Hepatocyte (in vitro differentiated cells): ENCODE results near the gene CAMK2G. TPM values are rescaled to one million over a fixed set of nuclear protein-coding genes. Genes with fewer than 3 reads are reported as not detected.

Source experiments
- DNase-seq: peaks from one replicate; pipeline ENCODE4 v3.0.0-alpha.2; 2016; ENCODE audit warnings: low spot score
- H2AFZ ChIP-seq: fragments of 200-600 bp; sonication (generic); 2 replicates; pipeline ENCODE4 v1.6.0; 2016; ENCODE audit warnings: antibody characterized with exemption, mild to moderate bottlenecking
- H3K27ac ChIP-seq: fragments of 200-600 bp; sonication (generic); 2 replicates; pipeline ENCODE4 v1.5.1; 2016; ENCODE audit warnings: mild to moderate bottlenecking
- H3K27me3 ChIP-seq: fragments of 200-600 bp; sonication (generic); 2 replicates; pipeline ENCODE4 v1.6.1; 2016
- H3K36me3 ChIP-seq: fragments of 200-600 bp; sonication (generic); replicated peaks from 2 replicates; pipeline ENCODE4 v1.5.1; 2016; ENCODE audit warnings: low read depth; ENCODE audit not compliant: insufficient read depth
- H3K4me1 ChIP-seq: fragments of 200-600 bp; sonication (generic); 2 replicates; pipeline ENCODE4 v1.5.1; 2016; ENCODE audit warnings: mild to moderate bottlenecking, moderate library complexity; ENCODE audit not compliant: insufficient read depth
- H3K4me2 ChIP-seq: fragments of 200-600 bp; sonication (generic); 2 replicates; pipeline ENCODE4 v1.6.0; 2016
- H3K4me3 ChIP-seq: fragments of 200-600 bp; sonication (generic); 2 replicates; pipeline ENCODE4 v1.5.1; 2016; ENCODE audit warnings: mild to moderate bottlenecking
- H3K79me2 ChIP-seq: fragments of 200-600 bp; sonication (generic); 2 replicates; pipeline ENCODE4 v1.6.0; 2017; ENCODE audit warnings: mild to moderate bottlenecking
- H3K9me2 ChIP-seq: fragments of 200-600 bp; sonication (generic); replicated peaks from 2 replicates; pipeline ENCODE4 v1.6.0; 2017; ENCODE audit warnings: mild to moderate bottlenecking; ENCODE audit not compliant: insufficient read depth
- H3K9me3 ChIP-seq: fragments of 200-600 bp; sonication (generic); 2 replicates; pipeline ENCODE4 v1.5.1; 2016; ENCODE audit warnings: low read depth, mild to moderate bottlenecking
- H4K20me1 ChIP-seq: fragments of 200-600 bp; sonication (generic); 2 replicates; pipeline ENCODE4 v1.6.0; 2016; ENCODE audit warnings: mild to moderate bottlenecking; ENCODE audit not compliant: insufficient read depth, poor library complexity, severe bottlenecking
- CTCF ChIP-seq: fragments of 200-600 bp; sonication (generic); IDR thresholded peaks from 2 replicates; pipeline ENCODE4 v1.5.1; 2016; ENCODE audit warnings: antibody characterized with exemption, mild to moderate bottlenecking; ENCODE audit not compliant: poor library complexity
- EZH2 ChIP-seq: fragments of 200-600 bp; sonication (generic); IDR thresholded peaks from 2 replicates; pipeline ENCODE4 v1.6.1; 2016; ENCODE audit warnings: antibody characterized with exemption, mild to moderate bottlenecking, borderline replicate concordance
- EZH2phosphoT487 ChIP-seq: fragments of 200-600 bp; sonication (generic); IDR thresholded peaks from one replicate; pipeline ENCODE4 v1.6.1; 2018; ENCODE audit warnings: antibody characterized with exemption, mild to moderate bottlenecking, low read depth, moderate library complexity; ENCODE audit not compliant: unreplicated experiment, severe bottlenecking
- WGBS: methylation state at CpG from one replicate; pipeline ENCODE4 v1.1.6; 2016; ENCODE audit warnings: low lambda C conversion rate; ENCODE audit errors: missing lambda C conversion rate; 5-methylcytosine and 5-hydroxymethylcytosine counted together
- polyA plus RNA-seq: library from polyadenylated mRNA; unstranded; fragments of >200 nt; fragmentation: Nextera tagmentation; extraction: Ambion mirVana; gene quantifications from 2 replicates; pipeline ENCODE4 v1.2.1, GENCODE V29; 2016
- total RNA-seq: library from RNA; depleted of rRNA; stranded (reverse); fragments of >200 nt; gene quantifications from 2 replicates; pipeline ENCODE4 v1.2.3, GENCODE V29; 2014

CAMK2G gene
- total and polyA plus RNA-seq, 2 experiments from 2014 or later: 5.2 to 25.0 TPM

- no peak overlapping the region for H3K4me3 ChIP-seq
- 90% methylated on average over 3 of the region's 3 CpGs for WGBS
- H3K4me2 ChIP-seq: no peak overlapping the region
- no peak overlapping the region for H2AFZ ChIP-seq
- H3K79me2 ChIP-seq: no peaks in the 10 kb centered on the region
- H3K27me3 ChIP-seq: no peaks in the 10 kb centered on the region
- no peaks in the 10 kb centered on the region for H3K36me3 ChIP-seq
- H3K9me3 ChIP-seq: no peaks in the 10 kb centered on the region
- no peak for DNase-seq
- no peaks in the 10 kb centered on the region for H4K20me1 ChIP-seq
- H3K9me2 ChIP-seq: no peaks in the 10 kb centered on the region
- H3K27ac ChIP-seq: no peak overlapping the region
- H3K4me1 ChIP-seq: peaks cover 6% of the 10 kb centered on the region
- TF ChIP-seq EZH2phosphoT487 (no peak), CTCF (no peak), EZH2 (no peak)
These were observed 43.4 kb upstream of the CAMK2G start for GRCh38 chr10:73917566-73918305.

- H3K9me2 ChIP-seq: no peaks in the 10 kb centered on the region
- H3K79me2 ChIP-seq: no peaks in the 10 kb centered on the region
- no peaks in the 10 kb centered on the region for H3K36me3 ChIP-seq
- 87% methylated on average over 5 of the region's 5 CpGs for WGBS
- no peaks in the 10 kb centered on the region for H3K9me3 ChIP-seq
- H3K4me1 ChIP-seq: peaks cover 6% of the 10 kb centered on the region
- no peak overlapping the region for H3K27ac ChIP-seq
- no peak overlapping the region for H3K4me2 ChIP-seq
- H3K4me3 ChIP-seq: no peak overlapping the region
- H4K20me1 ChIP-seq: no peaks in the 10 kb centered on the region
- DNase-seq: no peak
- peaks cover 5% of the 10 kb centered on the region for H3K27me3 ChIP-seq
- H2AFZ ChIP-seq: no peak overlapping the region
- no peak for TF ChIP-seq EZH2phosphoT487
- TF ChIP-seq EZH2: no peak
- no peak for TF ChIP-seq CTCF
These were observed 42.6 kb upstream of the CAMK2G start for GRCh38 chr10:73916761-73917470.

GRCh38 chr10:73915206-73915851 is 41.0 kb upstream of the CAMK2G start:
- Histone ChIP-seq H2AFZ (no peak overlapping the region), H4K20me1 (no peaks in the 10 kb centered on the region), H3K4me1 (peaks cover 15% of the 10 kb centered on the region), H3K27me3 (peaks cover 6% of the 10 kb centered on the region), H3K79me2 (no peaks in the 10 kb centered on the region), H3K4me2 (no peak overlapping the region), H3K4me3 (no peak overlapping the region), H3K9me2 (no peaks in the 10 kb centered on the region), H3K36me3 (no peaks in the 10 kb centered on the region), H3K9me3 (no peaks in the 10 kb centered on the region), H3K27ac (no peak overlapping the region)
- 70% methylated on average over 8 of the region's 8 CpGs for WGBS
- TF ChIP-seq EZH2 (no peak), EZH2phosphoT487 (no peak), CTCF (no peak)
- DNase-seq: no peak
